Type B pancreatic cell (in vitro differentiated cells): ENCODE results near the gene OPHN1. TPM values are rescaled to one million over a fixed set of nuclear protein-coding genes. Genes with fewer than 3 reads are reported as not detected.
A peak's percentile ranks its signal among the peaks of the same experiment; 100 is the strongest.

Source experiments
- DNase-seq: peaks from one replicate; pipeline ENCODE4 v3.0.0; 2021; ENCODE audit warnings: mixed read lengths; ENCODE audit not compliant: unreplicated experiment; ENCODE audit errors: extremely low spot score
- H3K27ac Mint-ChIP-seq: 2 replicates; pipeline ENCODE4 v1.8.0; 2021; ENCODE audit warnings: mild to moderate bottlenecking, mixed read lengths
- H3K27me3 Mint-ChIP-seq: 2 replicates; pipeline ENCODE4 v1.8.0; 2021; ENCODE audit warnings: mixed read lengths
- H3K36me3 Mint-ChIP-seq: 2 replicates; pipeline ENCODE4 v1.8.0; 2021; ENCODE audit warnings: mixed read lengths
- H3K4me1 Mint-ChIP-seq: one replicate; pipeline ENCODE4 v1.8.0; 2021; ENCODE audit warnings: mixed read lengths; ENCODE audit not compliant: unreplicated experiment
- H3K4me3 Mint-ChIP-seq: 2 replicates; pipeline ENCODE4 v1.8.0; 2021; ENCODE audit warnings: mild to moderate bottlenecking, mixed read lengths
- H3K9me3 Mint-ChIP-seq: 2 replicates; pipeline ENCODE4 v1.8.0; 2021; ENCODE audit warnings: mixed read lengths
- total RNA-seq: library from RNA; stranded (reverse); gene quantifications from 2 replicates; pipeline ENCODE4 v1.2.1, GENCODE V29; 2021; ENCODE audit warnings: low replicate concordance
- TF ChIP-seq, protein P1 (sequence below): fragments of 200-600 bp; sonication (generic); conservative IDR thresholded peaks from 2 replicates; pipeline ENCODE4 v1.5.0; 2021; ENCODE audit warnings: antibody characterized with exemption, mild to moderate bottlenecking

OPHN1 gene
- total RNA-seq, 1 donor from 2014 or later = 7.4 TPM

- peak overlapping the region; percentile 94 for H3K4me3 Mint-ChIP-seq
- H3K27ac Mint-ChIP-seq = peak overlapping the region; percentile 63
- DNase-seq = no peak
- peaks cover 8% of the 10 kb centered on the region for H3K36me3 Mint-ChIP-seq
- TF ChIP-seq, protein P1, sequence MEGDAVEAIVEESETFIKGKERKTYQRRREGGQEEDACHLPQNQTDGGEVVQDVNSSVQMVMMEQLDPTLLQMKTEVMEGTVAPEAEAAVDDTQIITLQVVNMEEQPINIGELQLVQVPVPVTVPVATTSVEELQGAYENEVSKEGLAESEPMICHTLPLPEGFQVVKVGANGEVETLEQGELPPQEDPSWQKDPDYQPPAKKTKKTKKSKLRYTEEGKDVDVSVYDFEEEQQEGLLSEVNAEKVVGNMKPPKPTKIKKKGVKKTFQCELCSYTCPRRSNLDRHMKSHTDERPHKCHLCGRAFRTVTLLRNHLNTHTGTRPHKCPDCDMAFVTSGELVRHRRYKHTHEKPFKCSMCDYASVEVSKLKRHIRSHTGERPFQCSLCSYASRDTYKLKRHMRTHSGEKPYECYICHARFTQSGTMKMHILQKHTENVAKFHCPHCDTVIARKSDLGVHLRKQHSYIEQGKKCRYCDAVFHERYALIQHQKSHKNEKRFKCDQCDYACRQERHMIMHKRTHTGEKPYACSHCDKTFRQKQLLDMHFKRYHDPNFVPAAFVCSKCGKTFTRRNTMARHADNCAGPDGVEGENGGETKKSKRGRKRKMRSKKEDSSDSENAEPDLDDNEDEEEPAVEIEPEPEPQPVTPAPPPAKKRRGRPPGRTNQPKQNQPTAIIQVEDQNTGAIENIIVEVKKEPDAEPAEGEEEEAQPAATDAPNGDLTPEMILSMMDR = no peak
- peaks cover 8% of the 10 kb centered on the region for H3K4me1 Mint-ChIP-seq
- no peaks in the 10 kb centered on the region for H3K27me3 Mint-ChIP-seq
- H3K9me3 Mint-ChIP-seq = peaks cover 5% of the 10 kb centered on the region
These were observed 647 bp downstream of the OPHN1 start for GRCh38 chrX:68432648-68433047.

DNA sequence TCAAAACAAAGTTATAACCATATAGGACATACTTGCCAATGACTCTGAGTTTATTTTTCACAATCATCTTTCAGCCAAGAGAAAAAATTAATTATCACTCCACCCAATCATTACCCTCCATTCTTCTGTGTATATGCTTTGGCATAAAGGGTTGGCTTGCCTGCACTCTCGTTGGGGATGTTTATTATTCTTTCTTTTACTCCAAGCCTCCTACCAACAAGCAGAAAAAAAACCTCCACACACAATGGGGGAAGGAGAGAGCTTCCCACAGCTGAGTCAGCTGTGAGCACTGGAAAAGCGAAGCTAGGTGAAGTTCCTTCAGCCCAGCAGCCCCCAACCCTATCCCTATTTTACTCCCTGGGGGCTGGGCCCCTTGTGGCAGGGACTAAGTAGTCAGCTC, 1.5 kb downstream of the OPHN1 start:
- no peak for DNase-seq
- H3K27ac Mint-ChIP-seq = no peak overlapping the region
- TF ChIP-seq, protein P1 = no peak
- H3K27me3 Mint-ChIP-seq = no peaks in the 10 kb centered on the region
- H3K4me1 Mint-ChIP-seq = peaks cover 8% of the 10 kb centered on the region
- peak overlapping the region; percentile 94 for H3K4me3 Mint-ChIP-seq
- H3K36me3 Mint-ChIP-seq = peaks cover 8% of the 10 kb centered on the region
- peaks cover 5% of the 10 kb centered on the region for H3K9me3 Mint-ChIP-seq

- H3K27me3 Mint-ChIP-seq = no peaks in the 10 kb centered on the region
- TF ChIP-seq, protein P1 = no peak
- peaks cover 2% of the 10 kb centered on the region for H3K4me1 Mint-ChIP-seq
- H3K9me3 Mint-ChIP-seq = peaks cover 5% of the 10 kb centered on the region
- no peak for DNase-seq
- peaks cover 8% of the 10 kb centered on the region for H3K36me3 Mint-ChIP-seq
- no peak overlapping the region for H3K4me3 Mint-ChIP-seq
- H3K27ac Mint-ChIP-seq = no peak overlapping the region
These were observed 4.1 kb downstream of the OPHN1 start for GRCh38 chrX:68429216-68429615.

GRCh38 chrX:68428431-68428830, 4.9 kb downstream of the OPHN1 start:
- Mint-ChIP-seq H3K9me3 (peaks cover 5% of the 10 kb centered on the region), H3K27me3 (no peaks in the 10 kb centered on the region), H3K27ac (no peak overlapping the region), H3K4me3 (no peak overlapping the region), H3K36me3 (peaks cover 8% of the 10 kb centered on the region), H3K4me1 (no peaks in the 10 kb centered on the region)
- DNase-seq = no peak
- TF ChIP-seq, protein P1 = no peak

DNA sequence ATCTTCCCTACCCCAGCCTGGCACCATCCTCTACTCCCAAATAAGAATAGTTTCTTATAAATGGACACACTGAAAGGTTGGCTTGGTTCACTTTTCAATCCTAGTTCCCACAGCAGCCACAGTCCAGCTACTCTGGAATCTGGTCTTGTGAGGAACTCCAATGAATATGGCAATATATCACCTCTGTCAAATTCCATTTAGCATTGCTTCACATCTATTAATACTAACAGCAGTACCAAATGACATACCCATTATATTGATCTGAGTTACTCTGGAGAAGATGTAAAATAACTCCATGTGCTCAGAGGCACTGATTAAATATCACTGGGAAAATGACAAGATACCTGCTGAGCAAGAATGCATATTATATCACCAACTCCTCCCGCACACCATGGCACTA, 8.6 kb downstream of the OPHN1 start:
- TF ChIP-seq, protein P1 = no peak
- H3K4me3 Mint-ChIP-seq = no peak overlapping the region
- H3K9me3 Mint-ChIP-seq = peaks cover 5% of the 10 kb centered on the region
- H3K36me3 Mint-ChIP-seq = peaks cover 5% of the 10 kb centered on the region
- no peak overlapping the region for H3K27ac Mint-ChIP-seq
- H3K27me3 Mint-ChIP-seq = no peaks in the 10 kb centered on the region
- no peak for DNase-seq
- H3K4me1 Mint-ChIP-seq = no peaks in the 10 kb centered on the region

DNA sequence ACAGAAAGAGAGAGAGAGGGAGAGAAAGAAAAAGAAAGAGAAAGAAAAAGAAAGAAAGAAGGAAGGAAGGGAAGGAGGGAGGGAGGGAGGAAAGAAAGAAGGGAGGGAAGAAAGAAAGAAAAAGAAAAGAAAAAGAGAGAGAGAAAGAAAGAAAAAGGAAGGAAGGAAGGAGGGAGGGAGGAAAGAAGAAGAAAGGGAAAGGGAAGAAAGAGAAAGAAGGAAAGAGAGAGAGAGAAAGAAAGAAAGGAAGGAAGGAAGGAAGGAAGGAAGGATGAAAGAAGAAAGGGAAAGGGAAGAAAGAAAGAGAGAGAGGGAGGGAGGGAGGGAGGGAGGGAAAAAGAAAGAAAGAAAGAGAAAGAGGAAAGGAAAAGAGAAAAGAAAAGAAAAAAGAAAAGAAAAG, 10.8 kb downstream of the OPHN1 start:
- Mint-ChIP-seq H3K4me3 (no peak overlapping the region), H3K27me3 (no peaks in the 10 kb centered on the region), H3K4me1 (no peaks in the 10 kb centered on the region), H3K9me3 (no peaks in the 10 kb centered on the region), H3K27ac (no peak overlapping the region), H3K36me3 (peaks cover 4% of the 10 kb centered on the region)
- TF ChIP-seq, protein P1 = no peak
- no peak for DNase-seq
